Left ventricle myocardium inferior (tissue), 1 donor: Measurements from ENCODE around the gene ZNF789. TPM values are rescaled to one million over a fixed set of nuclear protein-coding genes. Genes with fewer than 3 reads are reported as not detected.

ENCODE experiments used
- DNase-seq: peaks from one replicate; pipeline ENCODE4 v3.0.0-alpha.2; 2020
- H3K27ac ChIP-seq: fragments of 200-600 bp; replicated peaks from 2 replicates; pipeline ENCODE4 v1.8.0; 2021
- H3K27me3 ChIP-seq: fragments of 200-600 bp; 2 replicates; pipeline ENCODE4 v1.8.0; 2021; ENCODE audit warnings: low read depth
- H3K36me3 ChIP-seq: fragments of 200-600 bp; 2 replicates; pipeline ENCODE4 v1.8.0; 2021
- H3K4me1 ChIP-seq: fragments of 200-600 bp; 2 replicates; pipeline ENCODE4 v1.8.0; 2021
- H3K4me3 ChIP-seq: fragments of 200-600 bp; 2 replicates; pipeline ENCODE4 v1.8.0; 2021; ENCODE audit warnings: mild to moderate bottlenecking, moderate library complexity
- H3K9me3 ChIP-seq: fragments of 200-600 bp; replicated peaks from 2 replicates; pipeline ENCODE4 v1.8.0; 2021
- CTCF ChIP-seq: fragments of 200-600 bp; IDR thresholded peaks from 2 replicates; pipeline ENCODE4 v1.8.0; 2021; ENCODE audit warnings: antibody characterized with exemption, mild to moderate bottlenecking, borderline replicate concordance
- intact Hi-C: fragments of 100-400 bp; cut with micrococcal nuclease; formaldehyde crosslinking; loops from one replicate; pipeline ENCODE4 v1.11.0; 2022
- total RNA-seq: library from RNA; stranded (reverse); fragmentation: NEBNext Ultra II Directional; extraction: Animal tissue kit (Norgen Biotek cat#: 25700); gene quantifications from one replicate; pipeline ENCODE4 v1.2.1, GENCODE V29; 2021
- donor health status: DM: no; HTN: yes; CAD: no; lungs with severe emphysema.

ZNF789 gene
- total RNA-seq, 1 donor from 2014 or later: 3.3 TPM

GRCh38 chr7:99460651-99461050 lies 12.0 kb upstream of the ZNF789 start:
- no peak for TF ChIP-seq CTCF
- H3K9me3 ChIP-seq: no peaks in the 10 kb centered on the region
- intact Hi-C loops: no loop called here
- H3K4me3 ChIP-seq: no peak overlapping the region
- no peaks in the 10 kb centered on the region for H3K27me3 ChIP-seq
- peak overlapping the region; percentile 25 for H3K27ac ChIP-seq
- H3K4me1 ChIP-seq: peaks cover 79% of the 10 kb centered on the region
- H3K36me3 ChIP-seq: peaks cover 68% of the 10 kb centered on the region
- DNase-seq: no peak

DNA sequence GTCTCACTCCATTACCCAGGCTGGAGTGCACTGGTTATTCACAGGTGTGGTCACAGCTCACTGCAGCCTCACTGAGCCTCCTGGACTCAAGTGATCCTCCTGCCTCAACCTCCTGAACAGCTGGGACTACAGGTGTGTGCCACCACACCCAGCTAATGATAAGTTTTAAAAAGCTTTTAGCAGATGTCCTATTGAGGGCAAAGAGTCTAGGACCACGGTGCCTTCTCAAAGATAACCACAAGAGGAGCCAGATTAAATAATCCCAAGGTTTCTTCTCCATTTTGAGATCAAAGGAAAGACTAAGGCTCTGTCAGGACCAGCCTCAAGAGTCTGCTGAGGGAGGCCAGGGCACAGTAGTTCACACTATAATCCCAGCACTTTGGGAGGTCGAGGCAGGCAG lies 11.5 kb upstream of the ZNF789 start:
- H3K4me3 ChIP-seq: no peak overlapping the region
- peaks cover 63% of the 10 kb centered on the region for H3K36me3 ChIP-seq
- intact Hi-C loops: no loop called here
- no peaks in the 10 kb centered on the region for H3K9me3 ChIP-seq
- H3K27me3 ChIP-seq: no peaks in the 10 kb centered on the region
- no peak for TF ChIP-seq CTCF
- no peak overlapping the region for H3K27ac ChIP-seq
- DNase-seq: no peak
- H3K4me1 ChIP-seq: peaks cover 83% of the 10 kb centered on the region

- intact Hi-C loops: no loop called here
- Histone ChIP-seq H3K36me3 (peaks cover 23% of the 10 kb centered on the region), H3K9me3 (no peaks in the 10 kb centered on the region), H3K27me3 (no peaks in the 10 kb centered on the region), H3K4me3 (peak overlapping the region; percentile 99), H3K27ac (peak overlapping the region; percentile 95), H3K4me1 (peaks cover 59% of the 10 kb centered on the region)
- TF ChIP-seq CTCF: no peak
- no peak for DNase-seq
These were observed 7.3 kb upstream of the ZNF789 start for GRCh38 chr7:99465421-99465768.

- intact Hi-C loops: no loop called here
- no peak for TF ChIP-seq CTCF
- Histone ChIP-seq H3K27ac (no peak overlapping the region), H3K36me3 (peaks cover 8% of the 10 kb centered on the region), H3K4me3 (no peak overlapping the region), H3K27me3 (no peaks in the 10 kb centered on the region), H3K4me1 (peaks cover 53% of the 10 kb centered on the region), H3K9me3 (no peaks in the 10 kb centered on the region)
- DNase-seq: no peak
These were observed 4.3 kb upstream of the ZNF789 start for GRCh38 chr7:99468336-99468918.

GRCh38 chr7:99469381-99470065 lies 3.2 kb upstream of the ZNF789 start:
- DNase-seq: no peak
- no peak for TF ChIP-seq CTCF
- Histone ChIP-seq H3K27ac (peak overlapping the region; percentile 90), H3K27me3 (no peaks in the 10 kb centered on the region), H3K4me1 (peaks cover 49% of the 10 kb centered on the region), H3K4me3 (peak overlapping the region; percentile 48), H3K9me3 (no peaks in the 10 kb centered on the region), H3K36me3 (no peaks in the 10 kb centered on the region)
- intact Hi-C loops: no loop called here
